Measurements from ENCODE around the gene EXOC3.
"Not testable (repeated sequence)": the region's sequence is repeated elsewhere in the genome, so short reads cannot be mapped to it uniquely, and the experiment has no call there.

EXOC3 gene

DNA sequence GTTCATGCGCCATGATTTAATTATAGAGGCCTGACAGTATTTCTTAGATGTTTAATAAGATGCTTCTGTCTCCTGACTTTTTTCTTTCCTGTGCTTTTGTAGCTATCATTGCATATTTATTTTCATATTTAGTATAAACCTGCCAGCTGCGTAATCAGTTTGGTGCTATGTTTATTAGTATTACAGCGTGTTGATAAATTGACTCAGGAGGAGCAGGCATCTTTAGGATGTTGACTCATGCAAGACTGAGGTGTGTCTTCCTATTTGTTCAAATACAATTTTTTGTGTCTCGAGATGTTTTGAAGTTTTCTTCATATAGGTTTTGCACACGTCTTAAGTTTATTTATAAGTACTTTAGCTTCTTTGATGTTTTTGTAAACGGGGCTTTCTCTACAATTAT is 35.9 kb upstream of the EXOC3 start:
- no peak for DNase-seq (ENCODE audit: low read depth)

DNA sequence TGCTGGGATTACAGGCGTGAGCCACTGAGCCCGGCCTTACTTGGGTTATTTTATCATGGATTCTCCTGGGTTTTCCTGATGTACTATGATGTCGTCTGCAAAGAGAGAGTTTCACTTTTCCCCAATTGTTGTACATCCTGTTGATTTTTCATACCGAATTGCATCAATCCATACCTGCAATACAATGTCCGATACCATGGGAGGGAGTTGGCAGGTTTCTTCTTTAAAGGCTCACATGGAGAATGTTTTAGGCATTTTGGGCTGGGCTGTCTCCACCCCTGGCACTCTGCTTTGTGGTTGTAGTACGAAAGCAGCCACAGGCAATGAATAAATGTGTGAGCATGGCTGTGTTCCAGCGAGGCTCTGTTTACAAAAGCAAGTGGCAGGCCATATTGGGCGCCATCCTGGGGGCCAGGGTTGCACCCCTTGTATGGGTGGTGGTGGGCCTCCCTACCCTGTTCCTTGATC is 35.1 kb upstream of the EXOC3 start:
- no peak for DNase-seq (ENCODE audit: low read depth)

DNA sequence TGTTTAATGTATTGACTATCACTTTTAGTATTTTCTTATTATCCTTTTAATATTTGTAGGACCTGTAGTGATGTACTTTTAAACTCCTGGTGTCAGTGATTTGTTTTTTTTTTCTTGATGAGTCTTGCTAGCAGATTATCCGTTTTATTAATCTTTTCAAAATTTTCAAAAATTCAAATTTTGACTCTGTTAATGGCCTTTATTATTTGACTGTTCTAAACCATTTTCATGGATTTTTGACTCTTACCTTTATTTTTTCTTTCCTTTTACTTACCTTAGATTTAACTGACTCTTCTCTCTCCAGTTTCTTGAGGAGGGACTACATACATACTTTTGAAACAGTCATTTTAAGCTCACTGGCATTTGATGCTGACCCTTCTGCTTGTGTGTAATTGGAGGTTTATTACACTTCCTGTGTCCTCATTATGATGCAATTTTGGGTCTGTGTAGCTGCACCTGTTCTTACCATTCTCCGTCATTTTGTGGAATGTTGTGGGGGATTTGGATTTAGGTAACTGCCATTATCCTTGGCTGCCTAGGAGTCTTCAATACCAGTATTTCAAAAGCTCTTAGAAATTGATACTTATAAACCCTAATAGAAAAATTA is 32.0 kb upstream of the EXOC3 start:
- no peak for DNase-seq (ENCODE audit: low read depth)

DNA sequence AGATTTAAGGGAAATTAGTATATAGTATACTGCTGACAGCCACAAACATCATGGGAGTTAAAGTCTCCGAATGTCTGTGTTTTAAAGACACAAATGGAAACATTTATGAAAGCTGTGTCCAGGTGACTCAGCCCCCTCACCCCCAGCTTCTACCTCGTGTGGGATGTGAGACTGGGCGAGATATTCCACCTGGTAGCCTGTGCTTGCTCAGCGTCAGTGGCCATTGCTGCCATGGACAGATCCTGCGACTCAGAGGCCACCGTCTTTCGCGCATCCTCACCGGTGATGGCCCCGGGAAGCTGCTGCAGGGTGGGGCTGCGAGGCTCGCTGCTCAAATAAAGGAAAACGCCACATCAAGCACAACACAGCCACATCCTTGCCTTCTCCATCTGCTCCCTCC is 31.2 kb upstream of the EXOC3 start:
- DNase-seq (ENCODE audit: low read depth) = no peak

- DNase-seq (ENCODE audit: low read depth) = not testable (repeated sequence)
Measured at GRCh38 chr5:414991-415927, 27.7 kb upstream of the EXOC3 start.

- DNase-seq (ENCODE audit: low read depth) = no peak
Measured at GRCh38 chr5:415928-416635, 26.9 kb upstream of the EXOC3 start.

GRCh38 chr5:416636-416960 is 26.4 kb upstream of the EXOC3 start:
- DNase-seq (ENCODE audit: low read depth) = no peak

GRCh38 chr5:417301-418161 is 25.4 kb upstream of the EXOC3 start:
- peak; percentile 58 for DNase-seq (ENCODE audit: low read depth)

- DNase-seq (ENCODE audit: low read depth) = no peak
Measured at GRCh38 chr5:418162-419121, 24.5 kb upstream of the EXOC3 start.

DNA sequence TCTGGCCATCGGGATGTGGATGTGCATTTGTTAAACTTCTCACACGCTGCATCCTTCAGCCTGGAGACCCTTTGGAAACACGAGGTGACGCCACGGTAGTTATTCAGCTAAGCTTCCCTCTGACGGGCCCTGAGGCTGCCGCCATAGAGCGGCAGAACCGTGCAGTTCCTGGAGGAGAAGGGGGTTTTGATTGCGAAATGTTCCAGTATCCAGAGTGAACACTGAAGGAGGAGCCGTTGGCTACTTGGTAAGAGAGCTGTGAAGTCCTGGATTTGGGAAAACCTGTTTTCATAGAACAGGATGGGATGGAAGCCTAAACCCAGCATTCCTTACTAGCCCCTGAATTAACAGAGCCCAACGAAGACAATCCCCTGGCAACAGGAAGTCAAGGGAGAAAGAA is 23.0 kb upstream of the EXOC3 start:
- peak; percentile 36 for DNase-seq (ENCODE audit: low read depth)

GRCh38 chr5:420632-421286 is 22.2 kb upstream of the EXOC3 start:
- no peak for DNase-seq (ENCODE audit: low read depth)

- DNase-seq (ENCODE audit: low read depth) = no peak
Measured at GRCh38 chr5:421287-421880, 21.6 kb upstream of the EXOC3 start.

DNA sequence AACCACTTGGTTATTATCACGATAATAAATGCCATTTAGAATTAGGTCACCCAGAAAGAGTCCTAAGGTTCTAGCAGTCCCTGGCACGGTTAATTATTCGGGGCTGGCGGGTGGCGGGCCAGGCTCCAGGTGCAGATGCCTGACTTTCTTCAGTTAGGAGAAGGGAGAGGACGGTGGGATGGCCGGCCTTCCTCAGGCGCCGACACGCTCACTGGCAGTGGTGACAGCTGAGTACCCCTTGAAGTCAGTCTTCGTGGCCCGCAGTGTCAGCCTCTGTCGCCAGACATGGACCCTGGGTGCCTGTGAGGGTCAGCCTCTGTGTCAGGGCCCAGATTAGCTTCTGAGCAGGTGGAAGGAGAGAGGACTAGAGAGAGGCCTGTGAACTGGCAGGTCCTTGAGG is 21.1 kb upstream of the EXOC3 start:
- DNase-seq (ENCODE audit: low read depth) = no peak

DNA sequence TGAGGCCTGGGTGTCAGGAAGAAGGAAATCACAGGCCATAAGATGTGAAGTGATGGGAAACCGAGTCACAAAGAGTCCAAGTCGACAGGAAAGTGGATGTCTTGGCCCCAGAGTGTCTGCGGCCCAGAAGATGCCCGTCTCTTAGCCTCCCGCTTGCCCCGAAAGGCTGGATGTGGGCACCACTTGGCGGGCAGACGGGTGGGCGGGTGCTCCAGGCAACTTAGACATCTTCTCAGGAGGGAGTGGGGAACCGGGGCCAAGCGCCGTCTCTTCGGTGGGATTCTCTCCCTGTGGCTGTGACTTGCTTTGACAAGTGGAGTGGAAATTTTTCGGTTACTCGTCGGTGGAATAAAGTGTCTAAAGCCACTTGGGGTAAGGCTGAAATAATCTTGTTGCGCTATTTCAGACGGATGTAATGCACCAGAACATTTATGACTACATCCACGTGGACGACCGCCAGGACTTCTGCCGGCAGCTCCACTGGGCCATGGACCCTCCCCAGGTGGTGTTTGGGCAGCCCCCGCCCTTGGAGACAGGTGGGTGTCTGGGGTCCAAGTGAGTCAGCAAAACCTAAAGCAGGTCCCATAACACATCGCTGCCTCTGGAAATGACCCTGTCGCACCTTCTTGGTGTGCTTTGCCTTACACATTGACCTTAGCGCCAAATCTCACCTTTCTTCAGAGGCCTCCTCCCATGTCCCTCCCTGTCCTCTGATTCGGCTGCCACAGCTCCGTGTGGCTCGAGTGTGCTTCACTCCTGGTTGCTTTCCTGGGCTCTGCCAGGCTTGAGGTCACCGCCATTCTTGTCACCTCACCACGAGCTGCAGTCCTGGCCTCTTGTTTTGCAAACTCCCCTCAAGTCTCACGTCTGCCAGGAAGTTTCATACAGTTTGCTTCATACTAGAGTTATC is 20.4 kb upstream of the EXOC3 start:
- DNase-seq (ENCODE audit: low read depth) = no peak

GRCh38 chr5:423233-423565 is 19.8 kb upstream of the EXOC3 start:
- DNase-seq (ENCODE audit: low read depth) = no peak

- DNase-seq (ENCODE audit: low read depth) = no peak
Measured at GRCh38 chr5:423626-424261, 19.2 kb upstream of the EXOC3 start.

DNA sequence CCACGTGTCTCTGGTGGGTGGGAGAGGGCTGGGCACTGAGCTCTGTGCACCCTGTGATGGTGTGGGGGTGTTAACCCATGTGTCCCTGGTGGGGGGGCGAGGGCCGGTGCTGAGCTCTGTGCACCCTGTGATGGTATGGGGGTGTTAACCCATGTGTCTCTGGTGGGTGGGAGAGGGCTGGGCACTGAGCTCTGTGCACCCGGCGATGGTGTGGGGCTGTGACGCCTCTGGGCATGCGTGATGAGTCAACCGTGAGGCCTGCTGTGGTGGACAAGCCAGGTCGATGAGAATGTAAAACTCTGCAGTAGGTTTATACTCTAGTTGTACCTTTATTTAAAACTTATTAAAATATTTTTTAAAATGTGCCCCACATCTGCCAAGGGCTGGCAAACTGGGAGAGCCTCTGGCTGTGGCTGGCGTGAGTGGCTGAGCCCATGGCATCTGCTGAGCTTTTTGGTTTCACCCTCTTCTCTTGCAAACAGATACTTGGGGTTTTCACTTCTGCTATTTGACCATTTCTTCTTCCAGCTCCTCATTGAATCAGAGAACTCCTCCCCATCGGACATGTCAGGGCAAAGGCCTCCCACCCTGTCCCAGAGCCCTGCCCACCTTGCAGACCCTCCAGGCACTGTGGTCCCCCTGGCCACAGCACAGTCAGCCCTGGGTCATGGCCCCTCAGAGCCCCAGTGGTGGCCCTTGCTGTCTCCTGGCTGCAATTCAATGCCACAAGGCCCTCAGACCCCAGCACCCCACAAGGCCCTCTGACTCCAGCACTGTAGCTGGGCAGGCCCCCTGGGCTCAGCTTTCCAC is 18.5 kb upstream of the EXOC3 start:
- DNase-seq (ENCODE audit: low read depth) = no peak

DNA sequence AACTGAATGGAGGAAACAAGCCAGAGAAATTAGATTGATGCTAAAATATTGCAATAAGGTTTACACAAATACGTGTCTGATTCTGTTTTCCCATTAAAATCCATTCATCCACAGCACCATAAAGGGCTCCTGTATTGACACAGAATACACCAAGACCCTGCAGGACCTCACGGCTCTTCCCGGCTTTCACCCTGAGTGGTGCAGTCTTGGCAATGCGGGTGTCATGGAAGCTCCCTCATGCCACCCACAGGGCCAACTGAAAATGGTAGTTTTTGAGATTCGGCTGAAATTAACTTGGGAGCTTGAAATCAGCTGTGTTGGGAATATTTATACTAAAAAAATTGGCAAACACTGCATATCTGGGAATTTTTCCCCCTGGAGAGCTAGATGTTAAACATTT is 17.3 kb upstream of the EXOC3 start:
- peak; percentile 34 for DNase-seq (ENCODE audit: low read depth)
